GM12865 (cell line): ENCODE results near the gene STARD13.

Source experiments
- DNase-seq: peaks from one replicate; pipeline ENCODE4 v3.0.0; 2010; ENCODE audit warnings: low read depth
- H3K4me3 ChIP-seq: 2 replicates; pipeline ENCODE4 v1.5.1; 2011; ENCODE audit warnings: mild to moderate bottlenecking, low read depth, low read length, control low read depth
- TF ChIP-seq, protein P1 (sequence below): IDR thresholded peaks from 2 replicates; pipeline ENCODE4 v1.5.1; 2011; ENCODE audit warnings: low read length, control low read depth, low read depth, inconsistent platforms; ENCODE audit not compliant: insufficient read depth; ENCODE audit errors: missing control alignments

Gene STARD13

DNA sequence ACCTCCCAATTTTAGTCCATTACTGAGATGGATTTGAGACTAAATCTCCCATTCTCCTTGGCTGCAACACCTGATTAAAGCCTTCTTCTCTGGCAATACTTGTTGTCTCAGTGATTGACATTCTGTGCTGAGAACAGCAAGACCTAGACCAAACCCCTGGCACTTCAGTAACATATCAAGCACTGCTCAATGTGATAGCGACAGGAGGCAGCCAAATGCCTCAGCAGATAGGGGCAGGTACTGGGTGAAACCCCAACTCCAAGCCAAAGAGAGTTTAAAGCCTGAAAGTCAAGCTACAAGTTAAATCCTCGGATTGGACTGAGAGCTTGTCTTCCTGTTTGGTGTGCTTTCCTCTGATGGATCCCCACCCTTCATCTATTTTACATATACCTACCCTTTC is 52.7 kb downstream of the STARD13 start:
- DNase-seq, result no peak
- TF ChIP-seq, protein P1, sequence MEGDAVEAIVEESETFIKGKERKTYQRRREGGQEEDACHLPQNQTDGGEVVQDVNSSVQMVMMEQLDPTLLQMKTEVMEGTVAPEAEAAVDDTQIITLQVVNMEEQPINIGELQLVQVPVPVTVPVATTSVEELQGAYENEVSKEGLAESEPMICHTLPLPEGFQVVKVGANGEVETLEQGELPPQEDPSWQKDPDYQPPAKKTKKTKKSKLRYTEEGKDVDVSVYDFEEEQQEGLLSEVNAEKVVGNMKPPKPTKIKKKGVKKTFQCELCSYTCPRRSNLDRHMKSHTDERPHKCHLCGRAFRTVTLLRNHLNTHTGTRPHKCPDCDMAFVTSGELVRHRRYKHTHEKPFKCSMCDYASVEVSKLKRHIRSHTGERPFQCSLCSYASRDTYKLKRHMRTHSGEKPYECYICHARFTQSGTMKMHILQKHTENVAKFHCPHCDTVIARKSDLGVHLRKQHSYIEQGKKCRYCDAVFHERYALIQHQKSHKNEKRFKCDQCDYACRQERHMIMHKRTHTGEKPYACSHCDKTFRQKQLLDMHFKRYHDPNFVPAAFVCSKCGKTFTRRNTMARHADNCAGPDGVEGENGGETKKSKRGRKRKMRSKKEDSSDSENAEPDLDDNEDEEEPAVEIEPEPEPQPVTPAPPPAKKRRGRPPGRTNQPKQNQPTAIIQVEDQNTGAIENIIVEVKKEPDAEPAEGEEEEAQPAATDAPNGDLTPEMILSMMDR, result no peak
- H3K4me3 ChIP-seq, result no peak overlapping the region

DNA sequence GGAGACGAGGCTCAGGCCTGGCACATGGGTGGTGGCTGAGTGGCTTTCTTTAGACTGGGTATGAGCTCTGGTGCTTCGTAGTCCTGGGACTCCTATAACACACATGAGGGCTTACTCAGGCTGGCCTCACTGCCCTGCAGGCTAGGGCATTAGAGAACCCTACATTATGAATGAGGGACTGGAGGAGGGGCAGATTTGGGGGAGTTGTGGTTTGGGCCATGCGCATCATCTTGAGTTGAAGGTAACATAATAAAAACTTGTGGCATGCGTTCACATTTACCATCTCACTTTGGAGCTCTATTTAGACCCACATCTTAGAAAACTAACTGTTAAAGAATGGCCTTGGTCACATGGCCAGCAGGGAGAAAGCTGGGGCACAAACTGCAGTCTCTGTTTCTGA is 54.2 kb downstream of the STARD13 start:
- no peak for DNase-seq
- H3K4me3 ChIP-seq, result no peak overlapping the region
- TF ChIP-seq, protein P1, result no peak

DNA sequence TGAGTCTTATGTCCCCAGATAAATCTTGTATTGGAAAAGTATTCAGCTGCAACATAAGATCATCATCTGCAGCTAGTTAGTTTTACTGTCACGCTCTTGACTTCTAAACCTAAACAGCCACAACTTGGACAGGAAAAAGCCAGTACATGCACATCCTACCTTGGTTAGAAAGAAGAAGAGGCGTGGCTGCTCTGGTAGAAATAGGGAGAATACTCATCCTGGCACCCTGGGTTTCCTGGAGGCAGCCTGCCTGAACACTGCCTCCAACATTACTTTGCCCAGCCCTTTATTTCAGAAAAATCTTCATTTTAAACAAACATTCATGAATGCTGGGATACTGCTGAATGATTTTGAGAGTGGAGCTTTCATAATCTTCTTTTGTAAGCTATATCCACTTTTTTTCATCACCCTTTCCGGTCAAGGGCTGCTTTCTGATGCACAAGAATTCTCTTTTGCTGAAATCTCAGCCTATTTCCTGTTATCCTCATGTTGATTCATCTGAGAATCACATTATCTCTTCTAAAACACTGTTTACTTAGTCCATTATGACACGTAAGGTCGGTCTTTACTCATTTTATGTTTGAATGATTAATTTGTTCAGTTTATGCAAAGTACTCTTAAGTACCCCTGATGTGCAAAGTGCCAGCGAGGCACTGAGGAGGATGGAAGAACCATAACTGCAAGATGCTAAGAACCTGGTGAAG is 55.2 kb downstream of the STARD13 start:
- TF ChIP-seq, protein P1, result no peak
- no peak for DNase-seq
- no peak overlapping the region for H3K4me3 ChIP-seq

DNA sequence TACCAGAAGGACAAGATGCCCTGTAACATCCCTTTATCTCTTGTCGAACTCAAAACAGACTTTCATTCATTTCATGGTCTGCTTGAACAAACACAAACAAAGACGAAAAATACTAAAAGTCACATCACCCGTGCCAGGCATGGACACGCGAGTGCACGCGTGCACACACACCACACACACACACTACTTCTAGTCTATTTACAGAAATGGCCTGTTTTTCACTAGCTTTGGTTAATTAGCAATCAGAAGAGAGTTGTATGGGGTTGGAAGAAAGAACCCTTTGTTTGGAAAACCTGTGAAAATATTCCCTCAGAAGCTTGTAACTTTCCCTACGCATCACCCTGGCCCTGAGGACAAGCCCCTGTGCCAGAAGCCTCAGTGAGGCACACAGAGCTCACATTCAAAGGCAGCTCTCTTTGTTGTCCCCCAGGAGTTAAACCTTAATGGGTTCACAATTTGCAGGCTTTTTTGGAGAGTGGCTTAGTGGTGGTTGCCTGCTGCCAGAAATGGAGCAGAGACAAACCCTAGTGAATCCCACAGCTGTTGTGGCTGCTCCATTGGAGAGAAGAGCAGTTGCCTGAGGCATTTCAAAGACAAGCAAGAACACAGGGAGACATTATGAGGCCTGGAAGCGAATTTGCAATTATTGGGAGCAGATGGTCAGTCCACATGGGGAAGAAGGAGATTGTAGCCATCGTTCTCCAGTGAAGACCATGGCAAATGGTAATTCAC is 55.9 kb downstream of the STARD13 start:
- no peak overlapping the region for H3K4me3 ChIP-seq
- TF ChIP-seq, protein P1, result no peak
- DNase-seq, result no peak

DNA sequence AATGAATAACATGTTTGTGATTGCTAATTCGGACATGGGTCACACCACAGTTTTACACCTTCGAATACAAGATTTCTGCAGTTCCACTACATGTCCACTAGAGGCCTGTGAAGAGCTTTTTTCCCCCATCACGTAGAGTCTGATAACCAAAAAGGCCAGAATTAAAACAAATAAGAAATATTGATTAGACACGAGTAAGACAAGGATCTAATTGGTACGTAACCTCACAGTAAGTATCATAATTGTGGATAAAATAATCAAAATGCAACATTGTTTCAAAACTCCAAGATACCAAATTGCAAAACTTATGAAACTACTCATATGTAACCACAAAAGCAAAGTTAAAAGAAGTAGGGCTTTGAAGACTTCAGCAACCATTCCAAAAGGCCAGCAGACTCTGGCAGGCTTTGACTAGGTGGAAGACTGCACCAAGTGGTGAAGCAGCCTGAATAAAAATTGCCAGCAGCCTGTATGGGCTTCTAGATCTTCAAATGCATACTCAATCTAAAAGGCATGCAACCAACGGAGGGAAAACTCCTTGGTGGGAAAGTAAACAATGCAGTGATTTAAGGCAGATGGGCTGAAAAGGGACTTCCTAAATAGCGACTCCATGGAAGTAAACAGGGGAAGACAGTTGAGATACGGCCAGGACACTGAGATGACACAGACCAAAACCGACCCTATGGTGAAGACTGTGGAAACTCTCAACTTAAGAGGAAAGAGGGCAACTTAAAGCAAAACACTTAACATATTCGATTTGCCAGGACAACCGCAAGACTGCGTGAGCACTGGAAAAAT is 56.7 kb downstream of the STARD13 start:
- peak; percentile 68 for DNase-seq
- TF ChIP-seq, protein P1, result peak; percentile 94
- H3K4me3 ChIP-seq, result no peak overlapping the region

DNA sequence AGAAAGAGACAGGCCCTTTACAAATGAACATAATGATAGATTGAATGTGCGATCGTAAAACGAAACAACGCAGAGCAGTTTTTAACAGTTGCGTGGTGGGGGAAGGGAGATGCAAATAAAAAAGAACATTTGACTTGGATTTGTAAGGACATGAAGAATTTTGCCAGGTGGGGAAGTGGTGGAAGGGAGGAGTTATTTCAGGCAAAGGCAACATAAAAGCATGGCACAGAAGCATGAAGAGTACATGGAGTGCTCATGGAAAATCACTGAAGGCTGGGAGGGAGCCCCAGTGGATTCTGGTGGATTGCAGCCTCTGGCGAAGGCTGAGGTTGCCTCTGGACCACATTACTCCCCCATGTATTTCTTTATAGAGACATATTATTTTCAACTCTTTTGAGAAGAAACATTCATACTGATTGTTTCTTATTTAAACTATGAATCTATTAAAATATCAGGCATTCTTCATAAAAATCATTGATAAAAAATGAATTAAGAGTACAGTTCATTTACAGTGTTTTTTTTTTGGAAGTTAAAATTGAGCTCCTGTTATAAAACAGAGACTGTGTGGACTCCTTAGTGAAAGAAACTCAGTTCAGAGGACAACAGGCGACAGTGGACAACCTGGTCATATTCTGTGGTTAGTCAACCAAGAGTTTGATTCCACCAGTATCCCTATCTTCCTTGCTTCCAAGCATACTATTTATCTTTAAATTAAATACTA is 57.5 kb downstream of the STARD13 start:
- TF ChIP-seq, protein P1, result no peak
- no peak overlapping the region for H3K4me3 ChIP-seq
- DNase-seq, result no peak
